Neutrophil (primary cell): Measurements from ENCODE around the gene CCNI2.

Experiments used
- H3K27ac ChIP-seq: fragments of 200-600 bp; sonication (generic); 2 replicates; pipeline ENCODE4 v1.5.1; 2016; ENCODE audit warnings: mild to moderate bottlenecking, moderate library complexity
- H3K27me3 ChIP-seq: fragments of 200-600 bp; sonication (generic); 2 replicates; pipeline ENCODE4 v1.6.0; 2016; ENCODE audit warnings: mild to moderate bottlenecking
- H3K36me3 ChIP-seq: fragments of 200-600 bp; sonication (generic); 2 replicates; pipeline ENCODE4 v1.5.1; 2017
- H3K4me1 ChIP-seq, 2 experiments: fragments of 200-600 bp in 1 of 2; sonication (generic) in 1 of 2; 1 replicate in 1 of 2; 2 replicates in 1 of 2; pipeline versions ENCODE4 v1.5.1 to v1.6.1; 2013 to 2016; ENCODE audit warnings: low read depth in 1 of 2, low read length in 1 of 2, mild to moderate bottlenecking in 1 of 2, moderate library complexity in 1 of 2; ENCODE audit not compliant: control insufficient read depth in 1 of 2, insufficient read depth in 1 of 2
- H3K4me3 ChIP-seq, 2 experiments: fragments of 200-600 bp in 1 of 2; sonication (generic) in 1 of 2; 1 replicate in 1 of 2; 2 replicates in 1 of 2; pipeline ENCODE4 v1.5.1; 2013 to 2016; ENCODE audit warnings: low read depth in 1 of 2, low read length in 1 of 2, mild to moderate bottlenecking in 1 of 2, moderate library complexity in 1 of 2
- H3K9me3 ChIP-seq: fragments of 200-600 bp; sonication (generic); 2 replicates; pipeline ENCODE4 v1.5.1; 2016
- TF ChIP-seq, protein P1 (sequence below): fragments of 200-600 bp; sonication (generic); IDR thresholded peaks from 2 replicates; pipeline ENCODE4 v1.5.1; 2016; ENCODE audit warnings: antibody characterized with exemption

CCNI2 gene, protein sequence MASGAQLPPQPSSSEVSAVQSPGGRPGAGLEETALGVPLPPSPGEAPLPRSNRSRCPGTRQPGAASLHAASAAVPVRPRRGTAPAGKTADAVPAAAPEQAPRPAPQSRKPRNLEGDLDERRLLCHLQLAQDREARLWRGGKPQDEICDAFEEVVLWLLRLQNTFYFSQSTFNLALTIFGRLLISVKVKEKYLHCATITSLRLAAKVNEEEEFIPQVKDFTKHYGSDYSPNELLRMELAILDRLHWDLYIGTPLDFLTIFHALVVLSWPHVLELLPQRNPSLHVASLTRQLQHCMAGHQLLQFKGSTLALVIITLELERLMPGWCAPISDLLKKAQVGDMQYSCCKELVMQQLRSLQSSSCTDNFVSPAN

DNA sequence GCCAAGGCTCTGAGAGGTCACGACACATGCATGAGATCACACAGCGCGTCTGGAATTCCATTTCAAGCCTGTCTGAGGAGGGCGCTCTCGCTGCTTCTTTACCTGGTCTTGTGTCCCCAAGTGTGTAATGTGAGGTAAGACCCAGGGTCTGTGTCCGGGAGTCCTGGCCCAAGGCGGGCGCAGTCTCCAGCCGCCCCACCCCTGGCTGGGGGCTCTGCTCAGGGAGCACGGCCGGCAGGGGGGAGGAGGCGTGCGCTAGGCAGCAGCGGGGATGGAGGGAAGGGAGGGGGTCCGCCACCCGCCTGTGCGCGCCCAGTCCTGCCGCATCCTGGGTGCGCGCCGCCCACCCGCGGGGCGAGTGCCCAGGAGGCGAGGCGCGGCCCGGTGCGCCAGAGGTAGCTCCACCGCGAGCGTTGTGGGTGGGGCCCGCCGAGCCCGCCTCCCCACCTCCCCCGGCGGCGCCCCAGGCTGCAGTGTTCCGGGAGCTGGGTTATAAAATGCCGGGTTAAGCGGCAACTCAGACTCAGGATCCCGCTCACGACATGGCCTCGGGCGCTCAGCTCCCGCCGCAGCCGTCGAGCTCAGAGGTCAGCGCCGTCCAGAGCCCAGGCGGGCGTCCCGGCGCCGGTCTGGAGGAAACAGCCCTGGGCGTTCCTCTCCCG, at the start of gene CCNI2:
Gene CCNI2 (plus strand): TSS at position 473 of the 662 bp plus-strand sequence. CDS start 70 bp downstream, at position 543.
- Histone ChIP-seq H3K9me3 (no peaks in the 10 kb centered on the region), H3K4me3 (no peak within 1 kb of the TSS), H3K4me1 (peaks cover 3 to 7% of the 10 kb centered on the region in 2 experiments), H3K27me3 (peaks cover 99% of the 10 kb centered on the region), H3K36me3 (no peaks in the 10 kb centered on the region), H3K27ac (no peak within 1 kb of the TSS)
- TF ChIP-seq, protein P1, sequence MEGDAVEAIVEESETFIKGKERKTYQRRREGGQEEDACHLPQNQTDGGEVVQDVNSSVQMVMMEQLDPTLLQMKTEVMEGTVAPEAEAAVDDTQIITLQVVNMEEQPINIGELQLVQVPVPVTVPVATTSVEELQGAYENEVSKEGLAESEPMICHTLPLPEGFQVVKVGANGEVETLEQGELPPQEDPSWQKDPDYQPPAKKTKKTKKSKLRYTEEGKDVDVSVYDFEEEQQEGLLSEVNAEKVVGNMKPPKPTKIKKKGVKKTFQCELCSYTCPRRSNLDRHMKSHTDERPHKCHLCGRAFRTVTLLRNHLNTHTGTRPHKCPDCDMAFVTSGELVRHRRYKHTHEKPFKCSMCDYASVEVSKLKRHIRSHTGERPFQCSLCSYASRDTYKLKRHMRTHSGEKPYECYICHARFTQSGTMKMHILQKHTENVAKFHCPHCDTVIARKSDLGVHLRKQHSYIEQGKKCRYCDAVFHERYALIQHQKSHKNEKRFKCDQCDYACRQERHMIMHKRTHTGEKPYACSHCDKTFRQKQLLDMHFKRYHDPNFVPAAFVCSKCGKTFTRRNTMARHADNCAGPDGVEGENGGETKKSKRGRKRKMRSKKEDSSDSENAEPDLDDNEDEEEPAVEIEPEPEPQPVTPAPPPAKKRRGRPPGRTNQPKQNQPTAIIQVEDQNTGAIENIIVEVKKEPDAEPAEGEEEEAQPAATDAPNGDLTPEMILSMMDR, result no peak

DNA sequence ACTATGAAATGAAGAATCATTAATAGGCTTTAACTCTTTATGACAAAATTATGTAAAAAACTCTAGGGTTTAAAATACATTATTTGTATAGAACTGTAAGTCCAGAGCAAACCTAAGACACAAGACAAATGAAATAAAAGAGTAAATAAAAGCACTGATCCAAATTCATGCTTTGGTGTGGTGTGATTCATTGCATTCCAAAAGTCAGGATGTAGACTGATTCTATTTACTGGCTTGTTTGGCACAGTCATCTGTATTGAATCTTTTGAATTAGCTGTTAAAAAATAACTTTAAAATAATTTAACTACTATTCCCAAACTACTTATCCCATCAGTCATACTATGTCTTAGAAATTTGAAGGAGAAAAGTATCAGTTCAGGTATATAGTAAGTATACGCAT, 42.4 kb upstream of the CCNI2 start:
- H3K4me1 ChIP-seq, result no peaks in the 10 kb centered on the region
- H3K36me3 ChIP-seq, result no peaks in the 10 kb centered on the region
- no peak overlapping the region for H3K27ac ChIP-seq
- H3K9me3 ChIP-seq, result no peaks in the 10 kb centered on the region
- H3K27me3 ChIP-seq, result no peaks in the 10 kb centered on the region
- no peak overlapping the region for H3K4me3 ChIP-seq
- TF ChIP-seq, protein P1, result no peak

DNA sequence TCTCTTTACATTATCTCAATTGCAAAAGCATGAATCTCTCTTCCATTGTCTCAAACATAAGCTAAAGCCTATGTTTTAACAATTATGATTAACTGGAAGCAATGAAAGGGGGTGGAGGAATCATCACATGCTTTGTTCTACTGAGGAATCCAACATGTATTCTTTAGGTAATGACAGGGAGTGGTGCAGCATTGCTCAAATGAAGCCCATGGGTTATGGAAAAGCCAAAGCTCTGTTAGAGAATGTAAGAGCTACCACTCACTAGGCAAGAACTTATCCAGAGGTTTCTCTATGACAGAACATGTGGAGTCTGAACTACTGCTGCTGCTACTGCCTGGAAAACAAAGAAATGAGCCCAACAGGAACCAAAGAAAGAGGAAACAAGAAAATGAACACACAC, 38.6 kb upstream of the CCNI2 start:
- Histone ChIP-seq H3K9me3 (no peaks in the 10 kb centered on the region), H3K36me3 (no peaks in the 10 kb centered on the region), H3K27ac (no peak overlapping the region), H3K4me1 (no peaks in the 10 kb centered on the region), H3K4me3 (no peak overlapping the region), H3K27me3 (no peaks in the 10 kb centered on the region)
- TF ChIP-seq, protein P1, result no peak

DNA sequence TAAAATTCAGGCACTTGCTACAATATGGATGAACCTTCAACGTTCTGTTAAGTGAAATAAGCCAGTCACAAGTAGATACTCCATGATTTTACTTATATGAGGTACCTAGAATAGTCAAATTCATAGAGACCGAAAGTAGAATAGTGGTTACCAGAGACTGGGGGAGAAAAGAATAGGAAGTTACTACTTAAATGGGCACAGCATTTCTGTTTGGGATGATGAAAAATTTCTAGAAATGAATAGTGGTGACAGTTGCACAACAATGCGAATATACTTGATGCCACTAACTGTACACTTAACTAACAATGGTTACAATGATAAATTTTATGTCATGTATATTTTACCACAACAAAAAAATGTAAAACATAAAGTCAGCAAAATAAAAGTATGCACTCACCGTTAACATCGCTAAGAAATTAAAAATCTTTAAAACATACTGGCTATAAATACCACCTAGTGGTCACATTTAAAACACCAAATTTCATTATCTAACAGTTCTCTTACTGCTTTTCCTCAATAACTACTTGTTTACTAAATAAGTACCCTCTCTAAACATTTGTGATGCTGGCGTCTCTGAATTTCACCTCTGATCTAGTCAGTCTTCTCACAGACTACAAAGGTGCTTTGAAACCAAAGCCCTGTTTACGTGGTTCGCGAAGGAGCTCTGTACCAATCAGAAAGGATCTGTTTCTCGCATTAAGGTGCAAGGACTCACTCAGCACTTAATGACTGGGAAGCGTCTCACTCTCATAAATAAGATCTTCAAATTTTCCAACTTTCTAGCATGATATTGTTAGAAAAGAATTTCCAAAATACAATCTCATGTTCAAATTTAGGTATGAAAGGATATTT, 32.5 kb upstream of the CCNI2 start:
- Histone ChIP-seq H3K36me3 (no peaks in the 10 kb centered on the region), H3K27ac (no peak overlapping the region), H3K4me3 (no peak overlapping the region), H3K9me3 (no peaks in the 10 kb centered on the region), H3K27me3 (no peaks in the 10 kb centered on the region), H3K4me1 (no peaks in the 10 kb centered on the region)
- TF ChIP-seq, protein P1, result no peak

DNA sequence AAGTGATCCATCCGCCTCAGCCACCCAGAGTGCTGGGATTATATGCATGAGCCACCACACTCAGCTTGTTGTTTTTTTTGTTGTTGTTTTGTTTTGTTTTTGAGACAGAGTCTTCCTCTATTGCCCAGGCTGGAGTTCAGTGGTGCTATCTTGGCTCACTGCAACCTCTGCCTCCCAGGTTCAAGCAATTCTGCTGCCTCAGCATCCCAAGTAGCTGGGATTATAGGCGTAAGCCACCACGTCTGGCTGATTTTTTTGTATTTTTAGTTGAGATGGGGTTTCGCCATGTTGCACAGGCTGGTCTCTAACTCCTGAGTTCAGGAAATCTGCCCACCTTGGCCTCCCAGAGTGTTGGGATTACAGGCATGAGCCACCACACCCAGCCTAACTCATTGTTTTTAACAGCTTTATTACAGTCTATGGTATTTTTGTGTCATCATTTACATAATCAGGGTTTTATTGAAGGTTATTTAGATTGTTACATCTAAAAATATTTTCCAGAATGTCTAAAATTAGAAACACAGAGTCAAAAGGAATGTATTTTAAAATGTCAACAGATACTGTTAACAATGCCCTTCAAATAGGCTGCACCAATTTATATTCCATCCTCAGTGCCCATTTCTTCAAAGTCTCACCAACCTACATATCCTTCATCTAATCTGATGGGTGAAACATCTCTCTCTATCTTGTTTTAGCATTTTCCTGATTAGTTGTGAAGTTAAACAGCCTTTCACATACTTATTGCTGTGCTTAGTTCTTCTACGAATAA, 28.5 kb upstream of the CCNI2 start:
- Histone ChIP-seq H3K27ac (no peak overlapping the region), H3K36me3 (no peaks in the 10 kb centered on the region), H3K27me3 (no peaks in the 10 kb centered on the region)

More for the DNA sequence above, 28.5 kb upstream of the CCNI2 start:
- H3K9me3 ChIP-seq, result no peaks in the 10 kb centered on the region
- TF ChIP-seq, protein P1, result no peak
- H3K4me1 ChIP-seq, result no peaks in the 10 kb centered on the region
- no peak overlapping the region for H3K4me3 ChIP-seq
